Activated CD8-positive, alpha-beta memory T cell treated with anti-CD3 and anti-CD28 coated beads, Interleukin-2, amount 50 U/mL, for 1 hour (primary cell): ENCODE data around the gene MTG1.
"Not testable (repeated sequence)": the region's sequence is repeated elsewhere in the genome, so short reads cannot be mapped to it uniquely, and the experiment has no call there.

Source experiments
- DNase-seq: peaks from one replicate; pipeline ENCODE4 v3.0.0-alpha.2; 2020; ENCODE audit errors: extremely low read depth

The MTG1 gene

DNA sequence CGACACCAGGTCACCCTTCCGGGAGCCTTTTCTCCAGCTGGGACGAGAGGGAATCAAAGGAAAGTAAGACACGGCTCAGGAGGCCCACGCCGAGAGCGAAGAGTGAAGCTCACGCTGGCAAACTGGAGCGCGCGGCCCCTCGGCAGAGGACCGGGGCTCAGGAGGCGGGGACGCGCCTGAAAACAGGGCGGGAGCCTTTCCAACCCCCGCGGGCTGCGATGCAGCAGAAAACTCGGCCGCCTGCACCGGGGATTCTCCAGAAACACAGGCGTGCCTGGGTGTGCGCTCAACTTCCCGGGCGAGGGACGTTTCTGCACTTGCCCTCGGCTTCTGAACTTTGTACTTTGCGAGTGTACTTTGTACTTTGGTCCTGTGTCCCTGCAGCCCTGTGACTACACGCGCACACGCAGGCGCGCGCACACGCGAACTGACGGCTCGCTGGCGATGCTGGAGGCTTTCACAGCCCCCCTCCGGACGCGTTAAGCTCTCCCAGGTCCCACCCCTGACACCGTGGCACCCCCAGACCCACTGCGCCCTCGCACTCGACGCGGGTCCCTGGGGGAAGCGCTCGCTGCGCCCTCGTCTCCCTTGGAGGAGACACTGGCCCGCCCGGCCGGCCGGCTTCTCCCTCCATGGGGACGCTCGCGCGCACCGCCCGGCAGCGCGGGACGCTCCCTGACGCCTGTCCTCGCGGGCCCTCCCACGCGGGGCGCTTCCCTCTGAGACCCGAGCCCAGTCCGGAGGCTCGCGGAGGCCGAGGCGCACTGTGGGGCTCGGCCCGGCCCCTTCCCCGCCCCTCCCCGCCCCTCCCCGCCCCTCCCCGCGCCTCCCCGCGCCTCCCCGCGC is 15.5 kb upstream of the MTG1 start:
- DNase-seq: no peak

DNA sequence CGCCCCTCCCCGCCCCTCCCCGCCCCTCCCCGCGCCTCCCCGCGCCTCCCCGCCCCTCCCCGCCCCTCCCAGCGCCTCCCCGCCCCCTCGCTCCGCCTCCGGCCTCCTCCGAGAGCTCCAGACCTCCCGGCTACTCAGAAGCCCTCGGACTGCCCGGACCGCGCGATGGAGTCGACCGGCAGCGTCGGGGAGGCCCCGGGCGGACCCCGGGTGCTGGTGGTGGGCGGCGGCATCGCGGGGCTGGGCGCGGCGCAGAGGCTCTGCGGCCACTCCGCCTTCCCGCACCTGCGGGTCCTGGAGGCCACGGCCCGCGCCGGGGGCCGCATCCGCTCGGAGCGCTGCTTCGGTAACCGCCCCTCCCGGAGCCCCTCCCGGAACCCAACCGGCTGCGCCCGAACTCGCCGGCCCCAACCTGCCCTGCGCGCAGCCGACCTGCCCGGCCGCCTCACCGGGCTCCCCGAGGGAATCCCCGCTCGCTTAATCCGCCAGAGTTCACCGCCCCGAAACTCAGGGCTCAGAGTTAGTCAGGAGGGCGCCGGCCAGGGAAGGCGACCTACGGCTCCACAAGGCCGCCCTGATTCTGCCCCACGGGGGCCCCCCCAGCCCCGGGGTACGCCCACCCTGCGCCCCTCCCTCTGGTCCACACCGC is 14.7 kb upstream of the MTG1 start, which contains the start of gene PAOX:
Gene PAOX (plus strand): TSS at position 111 of the 649 bp plus-strand sequence. CDS start 55 bp downstream, at position 166.
- no peak for DNase-seq

DNA sequence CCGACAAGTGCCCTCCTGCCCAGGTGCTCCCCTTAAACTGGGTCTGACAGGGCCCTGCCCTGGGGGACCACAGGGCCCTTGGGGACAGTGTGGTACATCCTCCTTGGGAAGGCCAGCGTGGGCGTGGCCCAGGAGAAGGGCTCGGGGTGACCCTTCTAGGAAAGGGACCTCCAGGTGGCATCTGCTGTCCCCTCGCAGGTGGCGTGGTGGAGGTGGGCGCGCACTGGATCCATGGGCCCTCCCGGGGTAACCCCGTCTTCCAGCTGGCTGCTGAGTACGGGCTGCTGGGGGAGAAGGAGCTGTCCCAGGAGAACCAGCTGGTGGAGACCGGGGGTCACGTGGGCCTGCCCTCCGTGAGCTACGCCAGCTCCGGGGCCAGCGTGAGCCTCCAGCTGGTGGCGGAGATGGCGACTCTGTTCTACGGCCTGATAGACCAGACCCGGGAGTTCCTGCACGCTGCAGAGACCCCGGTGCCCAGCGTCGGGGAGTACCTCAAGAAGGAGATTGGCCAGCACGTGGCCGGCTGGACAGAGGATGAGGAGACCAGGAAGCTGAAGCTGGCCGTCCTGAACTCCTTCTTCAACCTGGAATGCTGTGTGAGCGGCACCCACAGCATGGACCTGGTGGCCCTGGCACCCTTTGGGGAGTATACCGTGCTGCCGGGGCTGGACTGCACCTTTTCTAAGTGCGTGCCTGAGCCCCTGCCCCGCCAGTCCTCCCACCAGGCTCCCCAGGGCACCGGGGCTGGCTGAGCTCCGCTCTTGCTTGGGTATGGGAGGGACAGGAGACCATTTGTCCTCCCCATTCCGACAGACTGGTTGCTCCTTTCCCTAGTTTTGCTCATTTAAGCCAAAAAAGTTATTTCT is 13.9 kb upstream of the MTG1 start:
- DNase-seq: no peak

DNA sequence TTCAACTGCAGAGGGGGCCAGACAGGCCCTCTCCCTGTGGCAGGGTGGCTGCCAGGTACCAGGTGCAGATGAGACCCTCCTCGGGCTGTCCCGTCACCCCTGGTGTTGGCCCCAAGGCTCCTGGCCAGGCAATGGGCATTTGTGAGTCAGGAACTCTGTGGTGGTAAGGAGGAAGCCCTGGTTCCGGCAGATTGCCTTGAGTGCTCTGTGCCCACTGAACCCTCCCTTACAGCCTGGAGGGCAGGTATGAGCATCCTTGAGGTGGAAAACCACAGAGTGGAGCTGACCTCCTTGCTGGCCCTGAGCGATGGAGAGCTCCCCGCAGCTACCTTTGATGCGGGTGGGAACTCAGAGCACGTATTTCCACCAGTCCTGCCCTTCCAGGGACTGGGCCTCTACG is 12.9 kb upstream of the MTG1 start:
- DNase-seq: no peak

DNA sequence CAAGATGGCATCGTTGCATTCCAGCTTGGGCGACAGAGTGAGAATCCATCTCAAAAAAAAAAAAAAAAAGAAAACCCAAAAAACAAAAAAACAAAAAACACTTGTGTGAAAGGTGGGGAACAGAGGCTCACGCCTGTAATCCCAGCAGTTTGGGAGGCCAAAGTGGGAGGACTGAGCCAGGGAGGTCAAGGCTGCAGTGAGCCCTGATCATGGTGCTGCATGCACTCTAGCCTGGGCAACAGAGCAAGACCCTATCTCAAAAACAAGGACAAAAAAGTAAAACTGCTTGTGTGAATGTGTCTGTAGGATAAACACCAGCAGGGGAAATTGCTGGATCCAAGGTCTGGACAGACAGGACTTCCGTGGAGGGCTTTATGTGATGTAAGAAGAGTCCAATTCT is 10.4 kb upstream of the MTG1 start:
- no peak for DNase-seq

DNA sequence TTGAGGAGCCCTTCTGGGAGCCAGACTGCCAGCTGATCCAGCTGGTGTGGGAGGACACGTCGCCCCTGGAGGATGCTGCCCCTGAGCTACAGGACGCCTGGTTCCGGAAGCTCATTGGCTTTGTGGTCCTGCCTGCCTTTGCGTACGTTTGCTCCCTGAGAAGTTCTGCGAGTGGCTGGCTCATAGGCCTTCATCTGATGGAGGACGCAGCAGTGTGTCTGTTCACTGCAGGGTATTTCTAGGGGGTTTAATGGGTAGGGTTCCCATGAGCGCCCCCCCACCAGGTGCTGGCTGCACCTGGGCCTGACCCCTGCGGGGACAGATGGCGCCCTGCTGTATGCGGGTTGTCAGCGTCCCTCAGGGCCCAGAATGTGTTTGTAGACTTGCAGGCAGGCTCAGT is 9.9 kb upstream of the MTG1 start:
- no peak for DNase-seq

DNA sequence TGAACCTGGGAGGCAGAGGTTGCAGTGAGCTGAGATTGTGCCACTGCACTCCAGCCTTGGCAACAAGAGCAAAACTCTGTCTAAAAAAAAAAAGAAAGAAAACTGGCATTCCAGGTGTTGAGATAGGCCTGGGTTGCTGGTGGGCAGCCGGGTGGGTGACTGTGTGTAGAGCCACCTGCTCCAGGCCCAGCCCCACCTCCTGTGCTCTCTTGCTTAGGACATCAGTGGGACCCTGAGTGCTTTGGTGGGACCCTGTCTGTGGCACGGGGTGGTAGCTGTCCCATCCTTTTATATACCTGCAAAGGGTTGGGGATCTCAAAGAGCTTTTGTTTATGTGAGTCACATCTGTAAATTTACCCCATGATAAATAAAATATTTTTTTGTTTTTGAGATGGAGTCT is 8.7 kb upstream of the MTG1 start:
- no peak for DNase-seq

DNA sequence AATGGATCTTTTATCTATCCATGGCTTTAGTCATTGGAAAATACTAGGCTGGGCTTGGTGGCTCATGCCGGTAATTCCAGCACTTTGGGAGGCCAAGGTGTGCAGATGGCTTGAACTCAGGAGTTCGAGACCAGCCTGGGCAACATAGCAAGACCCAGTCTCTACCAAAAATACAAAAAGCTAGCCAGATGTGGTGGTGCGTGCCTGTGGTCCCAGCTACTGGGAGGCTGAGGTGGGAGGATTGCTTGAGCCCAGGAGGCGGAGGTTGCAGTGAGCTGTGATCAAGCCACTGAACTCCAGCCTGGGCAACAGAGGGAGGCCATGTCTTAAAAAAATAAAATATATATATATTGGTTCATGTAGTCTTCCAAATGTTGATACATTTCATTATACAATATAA is 7.0 kb upstream of the MTG1 start:
- DNase-seq: not testable (repeated sequence)

DNA sequence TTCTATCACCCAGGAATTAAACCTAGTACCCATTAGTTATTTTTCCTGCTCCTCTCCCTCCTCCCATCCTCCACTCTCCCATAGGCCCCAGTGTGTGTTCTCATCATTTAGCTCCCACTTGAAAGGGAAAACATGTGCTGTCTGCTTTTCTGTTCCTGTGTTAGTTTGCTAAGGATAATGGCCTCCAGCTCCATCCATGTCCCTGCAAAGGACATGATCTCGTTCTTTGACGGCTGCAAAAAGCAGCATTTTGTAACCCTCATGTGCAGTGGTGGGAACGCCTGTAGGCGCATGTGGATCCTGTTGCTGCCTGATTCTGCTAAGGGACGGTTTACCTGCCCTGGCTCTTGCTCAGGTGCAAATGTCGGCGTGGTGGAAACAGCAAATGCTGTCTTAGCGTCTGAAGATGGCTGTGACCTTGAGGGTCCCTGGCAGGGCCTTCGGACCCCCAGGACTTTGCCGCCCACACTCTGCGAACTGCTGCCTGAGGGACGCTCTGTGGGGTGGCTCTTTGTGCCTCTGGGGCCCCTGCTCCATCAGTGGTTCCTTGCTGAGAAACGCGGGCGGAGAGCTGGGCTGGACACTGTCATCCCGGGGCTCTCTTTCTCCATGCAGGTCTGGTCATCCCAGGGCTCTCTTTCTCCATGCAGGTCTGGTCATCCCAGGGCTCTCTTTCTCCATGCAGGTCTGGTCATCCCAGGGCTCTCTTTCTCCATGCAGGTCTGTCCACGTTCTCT is 5.6 kb upstream of the MTG1 start:
- DNase-seq: no peak

DNA sequence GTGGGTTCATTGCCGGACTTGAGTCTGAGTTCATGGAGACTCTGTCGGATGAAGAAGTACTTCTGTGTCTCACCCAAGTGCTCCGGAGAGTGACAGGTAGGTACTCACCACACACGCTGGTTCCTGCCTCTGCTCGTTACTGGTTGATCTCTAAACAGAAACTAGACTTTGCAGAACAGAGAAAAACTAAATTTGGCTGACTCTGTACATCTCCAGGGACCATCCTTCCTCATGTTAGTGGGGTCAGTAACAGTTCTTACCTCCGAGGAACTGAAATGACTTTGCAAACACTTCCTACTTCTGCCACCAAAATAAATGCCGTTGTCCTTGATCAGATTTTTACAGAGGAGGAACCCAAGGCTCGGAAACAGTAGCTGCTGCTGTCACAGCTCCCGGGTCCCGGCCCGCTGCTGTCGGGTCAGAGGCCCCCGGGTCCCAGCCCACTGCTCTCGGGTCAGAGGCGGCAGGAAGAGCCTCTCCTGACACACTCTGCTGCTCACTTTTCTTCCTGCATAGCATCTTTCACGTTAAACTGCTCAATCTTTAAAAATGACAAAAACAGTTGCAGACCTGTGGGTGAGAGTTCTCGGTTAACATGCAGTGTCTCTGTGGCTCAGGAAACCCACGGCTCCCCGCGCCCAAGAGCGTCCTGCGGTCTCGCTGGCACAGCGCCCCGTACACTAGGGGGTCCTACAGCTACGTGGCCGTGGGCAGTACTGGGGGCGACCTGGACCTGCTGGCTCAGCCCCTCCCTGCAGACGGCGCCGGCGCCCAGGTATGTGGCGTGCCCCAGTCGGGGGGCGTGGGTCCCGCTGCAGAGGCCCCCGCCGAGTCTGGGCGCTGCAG is 4.8 kb upstream of the MTG1 start:
- DNase-seq: no peak

DNA sequence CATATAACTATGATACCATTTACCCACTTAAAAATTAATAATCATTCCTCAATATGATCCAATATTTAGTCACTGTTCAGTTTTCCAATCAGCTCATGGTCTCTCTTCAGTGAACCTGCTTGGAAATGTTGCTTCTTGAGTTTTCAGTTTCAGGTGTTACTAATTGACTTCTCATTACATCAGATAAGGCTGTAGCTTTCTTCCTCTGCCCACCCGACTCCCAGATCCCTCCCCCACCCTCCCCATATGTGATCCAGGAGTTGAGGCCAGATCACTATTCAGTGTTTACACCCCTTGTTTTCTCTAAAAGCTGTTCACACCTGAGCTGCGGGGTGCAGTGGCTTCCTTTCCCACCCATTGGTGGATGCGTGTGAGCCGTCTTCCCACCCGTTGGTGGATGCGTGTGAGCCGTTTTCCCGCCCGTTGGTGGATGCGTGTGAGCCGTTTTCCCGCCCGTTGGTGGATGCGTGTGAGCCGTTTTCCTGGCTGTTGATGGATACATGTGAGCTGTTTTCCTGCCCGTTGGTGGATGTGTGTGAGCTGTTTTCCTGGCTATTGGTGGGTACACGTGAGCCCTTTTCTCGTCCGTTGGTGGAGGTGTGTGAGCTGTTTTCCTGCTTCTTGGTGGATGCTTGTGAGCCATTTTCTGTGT is 3.2 kb upstream of the MTG1 start:
- DNase-seq: no peak

DNA sequence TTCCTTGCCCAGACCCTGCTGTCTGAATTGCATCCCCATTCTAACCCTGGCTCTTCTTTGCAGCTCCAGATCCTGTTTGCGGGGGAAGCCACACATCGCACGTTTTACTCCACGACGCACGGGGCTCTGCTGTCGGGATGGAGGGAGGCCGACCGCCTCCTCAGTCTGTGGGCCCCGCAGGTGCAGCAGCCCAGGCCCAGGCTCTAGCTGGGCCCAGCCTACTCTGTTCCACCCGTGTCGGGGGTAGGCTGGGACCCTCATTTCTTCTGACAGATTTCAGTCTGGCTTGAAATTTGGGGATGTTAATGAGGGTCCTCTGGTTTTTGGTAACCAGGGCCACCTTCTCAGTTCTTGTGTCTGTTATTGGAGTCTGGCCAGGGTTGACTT is 2.7 kb upstream of the MTG1 start:
- no peak for DNase-seq

DNA sequence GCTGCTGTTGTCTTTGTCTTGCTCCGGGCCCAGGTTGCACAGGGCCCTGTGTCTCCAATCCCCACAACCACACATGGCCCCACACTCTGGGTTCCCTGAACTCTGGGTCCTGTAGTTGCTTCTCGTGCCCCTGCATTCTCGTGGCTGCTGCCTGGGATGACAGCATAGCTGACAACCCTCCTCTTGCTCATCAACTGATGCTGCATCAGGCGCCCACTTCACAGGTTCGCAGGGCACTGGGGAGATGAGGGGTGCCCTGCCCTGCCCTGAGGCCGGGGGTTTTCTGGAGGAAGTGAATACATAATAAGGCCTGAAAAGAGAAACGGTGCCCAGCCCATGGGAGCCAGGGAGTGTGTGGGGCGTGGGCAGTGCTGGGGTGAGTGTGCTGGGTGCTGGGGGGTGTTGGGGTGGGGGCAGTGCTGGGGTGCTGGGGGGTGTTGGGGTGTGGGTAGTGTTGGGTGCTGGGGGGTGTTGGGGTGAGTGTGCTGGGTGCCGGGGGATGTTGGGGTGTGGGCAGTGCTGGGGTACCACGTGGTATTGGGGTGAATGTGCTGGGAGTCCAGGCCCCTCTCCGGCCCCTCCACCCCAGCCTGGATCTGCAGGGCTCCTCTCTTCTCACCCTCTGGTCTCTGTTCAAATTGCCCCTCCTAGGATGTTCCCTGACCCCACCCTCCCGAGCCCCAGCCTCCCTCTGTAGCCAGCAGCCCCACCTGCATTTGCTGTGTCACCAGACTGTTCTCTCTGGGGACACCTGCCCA is 2.0 kb upstream of the MTG1 start:
- no peak for DNase-seq

DNA sequence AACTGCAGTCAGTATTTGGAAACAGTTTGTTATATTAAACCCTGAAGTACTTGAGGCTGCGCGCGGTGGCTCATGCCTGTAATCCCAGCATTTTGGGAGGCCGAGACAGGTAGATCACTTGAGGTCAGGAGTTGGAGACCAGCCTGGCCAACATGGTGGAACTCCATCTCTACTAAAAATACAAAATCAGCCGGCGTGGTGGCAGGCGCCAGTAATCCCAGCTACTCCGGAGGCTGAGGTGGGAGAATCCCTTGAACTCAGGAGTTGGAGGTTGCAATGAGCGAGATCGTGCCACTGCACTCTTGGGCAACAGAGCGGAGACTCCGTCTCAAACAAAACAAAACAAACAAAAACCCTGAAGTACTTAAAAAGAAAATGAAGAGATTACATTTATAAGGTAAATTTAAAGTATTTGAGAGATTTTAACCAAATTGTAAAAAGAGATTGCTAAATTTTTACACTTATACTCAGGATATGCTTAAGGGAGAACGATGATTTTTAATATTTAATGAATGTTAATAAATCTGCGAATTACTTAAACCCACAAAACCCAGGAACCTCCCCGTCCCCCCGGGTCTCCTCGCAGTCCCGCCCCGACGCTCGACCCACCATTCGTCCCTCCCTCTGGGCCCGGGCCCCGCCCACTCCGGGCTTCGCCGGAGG is 425 bp upstream of the MTG1 start:
- no peak for DNase-seq

DNA sequence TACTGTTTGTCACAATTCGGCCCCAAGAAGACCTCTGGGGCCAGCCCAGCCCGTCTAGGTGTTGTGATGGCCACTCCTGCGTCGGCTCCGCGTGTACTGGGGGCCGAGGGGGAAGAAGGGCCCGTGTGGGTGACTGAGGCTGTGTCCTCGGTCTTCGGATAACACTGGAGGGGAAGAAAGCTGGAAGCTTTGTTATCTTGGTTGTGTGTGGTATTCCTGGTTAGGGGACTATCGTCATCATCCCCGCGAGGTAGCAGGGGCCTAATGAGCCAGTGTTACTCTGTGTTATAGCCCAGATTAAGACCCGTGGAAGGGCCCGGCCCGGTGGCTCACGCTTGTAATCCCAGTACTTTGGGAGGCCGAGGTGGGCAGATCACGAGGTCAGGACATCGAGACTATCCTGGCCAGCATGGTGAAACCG is 854 bp downstream of the MTG1 start:
- DNase-seq: no peak

DNA sequence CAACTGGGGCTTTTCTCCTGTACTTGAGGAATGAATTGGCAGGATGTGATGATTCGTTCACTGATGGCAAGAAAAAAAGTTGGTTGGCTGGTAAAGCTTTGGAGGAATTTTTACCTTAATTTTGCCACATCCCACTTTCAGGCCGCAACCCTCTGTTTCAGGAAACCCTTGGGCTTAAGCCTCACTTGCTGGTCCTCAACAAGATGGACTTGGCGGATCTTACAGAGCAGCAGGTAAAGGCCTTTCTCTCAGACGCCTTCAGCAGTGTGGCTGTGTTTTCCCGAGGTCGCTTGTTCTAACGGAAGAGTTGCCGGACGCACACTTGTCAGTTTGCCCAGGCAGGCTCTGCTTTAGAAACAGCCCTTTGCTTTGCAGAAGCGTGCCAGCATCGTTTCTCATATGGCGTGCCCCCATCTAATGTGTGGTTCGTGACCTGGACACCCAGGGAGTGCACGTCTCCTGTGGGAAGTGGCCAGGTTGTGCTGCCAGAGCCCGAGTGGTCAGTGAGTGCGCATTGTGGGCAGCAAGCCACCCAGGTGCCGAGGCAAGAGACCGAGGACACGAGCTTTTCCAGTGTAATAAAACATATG is 2.2 kb downstream of the MTG1 start:
- no peak for DNase-seq

DNA sequence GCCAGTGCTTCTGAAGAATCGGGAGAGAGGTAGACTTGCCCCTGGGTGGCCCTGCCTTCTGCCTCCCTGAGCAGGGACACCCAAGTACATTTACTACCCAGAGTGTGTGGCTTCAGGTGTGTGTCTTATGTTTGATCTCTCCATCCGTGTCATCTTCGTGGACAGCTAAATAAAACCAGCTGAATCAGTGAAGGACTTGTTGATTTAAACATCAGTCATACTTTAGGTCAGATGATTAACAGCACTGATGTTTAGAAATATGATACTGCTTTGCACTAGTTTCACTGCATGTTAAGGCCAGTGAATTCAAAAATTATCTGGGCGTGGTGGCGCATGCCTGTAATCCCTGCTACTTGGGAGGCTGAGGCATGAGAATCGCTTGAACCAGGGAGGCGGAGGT is 4.0 kb downstream of the MTG1 start:
- no peak for DNase-seq

DNA sequence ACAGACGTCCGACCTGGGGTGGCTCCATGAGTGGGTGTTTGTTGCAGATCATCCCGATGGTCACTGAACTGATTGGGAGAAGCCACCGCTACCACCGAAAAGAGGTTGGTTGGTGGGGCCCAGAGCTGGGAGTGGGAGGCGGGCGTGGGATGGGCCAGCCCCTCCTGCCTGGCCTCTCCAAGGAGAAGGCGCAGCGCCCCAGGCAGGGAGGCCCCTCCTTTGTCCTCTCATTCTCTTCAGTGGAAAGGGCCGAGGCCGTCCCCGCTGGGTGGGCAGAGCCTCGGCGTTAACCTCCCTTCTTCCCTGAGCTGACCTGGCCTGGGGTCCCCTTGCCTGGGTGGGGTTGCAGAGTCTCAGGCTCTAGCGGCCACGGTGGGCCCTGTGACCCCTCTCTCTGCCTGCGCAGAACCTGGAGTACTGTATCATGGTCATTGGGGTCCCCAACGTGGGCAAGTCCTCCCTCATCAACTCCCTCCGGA is 5.2 kb downstream of the MTG1 start:
- DNase-seq: no peak
